H1 (cell line): ENCODE measurements around the gene MYO16. TPM values are rescaled to one million over a fixed set of nuclear protein-coding genes. Genes with fewer than 3 reads are reported as not detected.
A peak's percentile ranks its signal among the peaks of the same experiment; 100 is the strongest.

ENCODE experiments used
- CTCF ChIA-PET: fragments of 300-600 bp; sonication (Branson Sonifier 250); formaldehyde crosslinking; loops from one replicate; lab custom pipeline; 2021; ENCODE audit not compliant: partially characterized antibody; lab: Charles Lee
- POLR2A ChIA-PET: fragments of 300-600 bp; sonication (Branson Sonifier 250); formaldehyde crosslinking; loops from one replicate; lab custom pipeline; 2021; ENCODE audit warnings: inconsistent platforms; ENCODE audit not compliant: partially characterized antibody; lab: Charles Lee
- DNase-seq, 2 experiments: peaks; one replicate each; pipeline versions ENCODE4 v3.0.0 to v3.0.0-alpha.2; 2010 to 2022; ENCODE audit warnings: low spot score in 2 of 2, low read depth in 1 of 2, mixed read lengths in 1 of 2
- FAIRE-seq: peaks from 2 replicates; lab custom pipeline; 2011; peaks lifted over from hg19 to GRCh38; lab: Jason Lieb, UNC
- H2AFZ ChIP-seq: 2 replicates; pipeline ENCODE4 v1.8.1; 2012; ENCODE audit warnings: low read length, inconsistent platforms
- H2AK5ac ChIP-seq: 2 replicates; pipeline ENCODE4 v1.6.1; 2013; ENCODE audit warnings: low read depth, low read length
- H2BK120ac ChIP-seq: replicated peaks from 2 replicates; pipeline ENCODE3; 2013; ENCODE audit warnings: low read depth, low read length, inconsistent platforms
- H2BK12ac ChIP-seq: 2 replicates; pipeline ENCODE4 v1.6.1; 2013; ENCODE audit warnings: low read depth, low read length
- H2BK15ac ChIP-seq: 2 replicates; pipeline ENCODE4 v1.6.1; 2013; ENCODE audit warnings: low read length
- H2BK20ac ChIP-seq: 2 replicates; pipeline ENCODE4 v1.6.1; 2013; ENCODE audit warnings: low read length
- H2BK5ac ChIP-seq: 2 replicates; pipeline ENCODE4 v1.6.1; 2013; ENCODE audit warnings: low read depth, low read length
- H3K14ac ChIP-seq: 2 replicates; pipeline ENCODE4 v1.6.1; 2013; ENCODE audit warnings: inconsistent platforms; ENCODE audit not compliant: insufficient read length
- H3K18ac ChIP-seq: 2 replicates; pipeline ENCODE4 v1.6.1; 2013; ENCODE audit warnings: low read length; ENCODE audit errors: extremely low read depth
- H3K23ac ChIP-seq: 2 replicates; pipeline ENCODE4 v1.6.1; 2013; ENCODE audit warnings: inconsistent platforms; ENCODE audit not compliant: insufficient read length
- H3K23me2 ChIP-seq: 2 replicates; pipeline ENCODE4 v1.6.1; 2013; ENCODE audit warnings: low read depth, low read length
- H3K27ac ChIP-seq: 2 replicates; pipeline ENCODE4 v1.6.1; 2011; ENCODE audit warnings: low read depth, low read length, inconsistent platforms
- H3K27me3 ChIP-seq, 4 experiments: replicated peaks in 1 of 4; 1 replicate in 1 of 4; 2 replicates in 3 of 4; pipeline versions ENCODE4 v1.6.1 to v1.8.1; 2011 to 2013; ENCODE audit warnings: low read length in 3 of 4, mild to moderate bottlenecking in 3 of 4, inconsistent platforms in 2 of 4, mixed read lengths in 2 of 4, moderate library complexity in 1 of 4; ENCODE audit not compliant: control insufficient read depth in 3 of 4, insufficient read depth in 3 of 4; ENCODE audit errors: extremely low read depth in 1 of 4
- H3K36me3 ChIP-seq, 4 experiments: 2 replicates each; pipeline versions ENCODE4 v1.6.1 to v1.8.1; 2011 to 2013; ENCODE audit warnings: mild to moderate bottlenecking in 4 of 4, low read length in 3 of 4, moderate library complexity in 2 of 4, control low read depth in 1 of 4, inconsistent platforms in 1 of 4; ENCODE audit not compliant: insufficient read depth in 4 of 4, control insufficient read depth in 2 of 4
- H3K4ac ChIP-seq: replicated peaks from 2 replicates; pipeline ENCODE3; 2013; ENCODE audit warnings: low read length, low read depth, mixed read lengths, inconsistent platforms; ENCODE audit not compliant: insufficient read length
- H3K4me1 ChIP-seq, 4 experiments: replicated peaks in 1 of 4; 1 replicate in 1 of 4; 2 replicates in 3 of 4; pipeline versions ENCODE4 v1.6.1 to v1.8.1; 2011 to 2013; ENCODE audit warnings: low read length in 3 of 4, inconsistent platforms in 2 of 4, mixed read lengths in 1 of 4; ENCODE audit not compliant: insufficient read depth in 4 of 4, control insufficient read depth in 3 of 4
- H3K4me2 ChIP-seq, 2 experiments: 2 replicates each; pipeline versions ENCODE4 v1.6.1 to v1.8.1; 2011 to 2013; ENCODE audit warnings: low read depth in 2 of 2, low read length in 2 of 2, control low read depth in 1 of 2, inconsistent platforms in 1 of 2, mild to moderate bottlenecking in 1 of 2; ENCODE audit not compliant: insufficient read depth in 1 of 2
- H3K4me3 ChIP-seq, 4 experiments: fragments of 200-600, 300-600 bp in 1 of 4; sonication (generic), shearing (Covaris generic), sonication (Bioruptor Twin) in 1 of 4; 2 replicates each; pipeline versions ENCODE4 v1.5.1 to v1.8.1; 2011 to 2016; ENCODE audit warnings: low read length in 4 of 4, low read depth in 3 of 4, control low read depth in 2 of 4, inconsistent platforms in 2 of 4, mild to moderate bottlenecking in 2 of 4, mixed read lengths in 1 of 4, moderate library complexity in 1 of 4; ENCODE audit not compliant: insufficient read depth in 2 of 4; ENCODE audit errors: extremely low read depth in 1 of 4
- H3K56ac ChIP-seq: replicated peaks from 2 replicates; pipeline ENCODE3; 2013; ENCODE audit warnings: low read depth, mild to moderate bottlenecking, mixed read lengths, low read length, inconsistent platforms; ENCODE audit not compliant: insufficient read length
- H3K79me1 ChIP-seq: 2 replicates; pipeline ENCODE4 v1.6.1; 2013; ENCODE audit warnings: low read depth, low read length, control low read depth
- H3K79me2 ChIP-seq, 2 experiments: 2 replicates each; pipeline versions ENCODE4 v1.6.1 to v1.8.1; 2012 to 2013; ENCODE audit warnings: low read length in 2 of 2, mild to moderate bottlenecking in 2 of 2, inconsistent platforms in 1 of 2; ENCODE audit not compliant: insufficient read depth in 2 of 2, control insufficient read depth in 1 of 2
- H3K9ac ChIP-seq, 4 experiments: replicated peaks in 1 of 4; 1 replicate in 1 of 4; 2 replicates in 3 of 4; pipeline versions ENCODE4 v1.6.1 to v1.8.1; 2011 to 2013; ENCODE audit warnings: low read depth in 3 of 4, low read length in 3 of 4, control low read depth in 2 of 4, mild to moderate bottlenecking in 2 of 4, moderate library complexity in 2 of 4, inconsistent platforms in 1 of 4; ENCODE audit errors: extremely low read depth in 1 of 4
- H3K9me3 ChIP-seq, 2 experiments: 2 replicates each; pipeline versions ENCODE4 v1.6.1 to v1.8.1; 2012 to 2013; ENCODE audit warnings: mild to moderate bottlenecking in 2 of 2, moderate library complexity in 2 of 2, control low read depth in 1 of 2, inconsistent platforms in 1 of 2, low read depth in 1 of 2, low read length in 1 of 2, mixed read lengths in 1 of 2; ENCODE audit not compliant: insufficient read depth in 2 of 2
- H4K20me1 ChIP-seq, 2 experiments: replicated peaks in 1 of 2; 2 replicates each; pipeline versions ENCODE3 to v1.8.1; 2011 to 2013; ENCODE audit warnings: inconsistent platforms in 2 of 2, low read length in 2 of 2, mild to moderate bottlenecking in 1 of 2; ENCODE audit not compliant: insufficient read depth in 2 of 2, control insufficient read depth in 1 of 2
- H4K5ac ChIP-seq: 2 replicates; pipeline ENCODE4 v1.6.1; 2013; ENCODE audit warnings: low read length, low read depth, mixed read lengths, inconsistent platforms; ENCODE audit not compliant: insufficient read length
- H4K8ac ChIP-seq: 2 replicates; pipeline ENCODE4 v1.8.0; 2013; ENCODE audit warnings: mild to moderate bottlenecking, moderate library complexity, low read length, inconsistent platforms; ENCODE audit not compliant: insufficient read depth; ENCODE audit errors: extremely low read depth
- H4K91ac ChIP-seq: replicated peaks from 2 replicates; pipeline ENCODE3; 2013; ENCODE audit warnings: low read length, mixed read lengths, inconsistent platforms; ENCODE audit not compliant: insufficient read length
- ASH2L ChIP-seq: fragments of 200-600, 300-600 bp; sonication (generic); IDR thresholded peaks from one replicate; pipeline ENCODE4 v1.7.1; 2017; ENCODE audit warnings: low read length
- ATF3 ChIP-seq: IDR thresholded peaks from 2 replicates; pipeline ENCODE4 v1.6.1; 2011; ENCODE audit warnings: low read depth, mild to moderate bottlenecking, low read length; ENCODE audit not compliant: insufficient read depth
- BRCA1 ChIP-seq: IDR thresholded peaks from 2 replicates; pipeline ENCODE4 v1.6.1; 2012; ENCODE audit warnings: low read depth, low read length, improper control_type of control experiment
- CBX5 ChIP-seq: fragments of 300-800, 300-1000 bp; sonication (generic); IDR thresholded peaks from 2 replicates; pipeline ENCODE4 v1.7.1; 2016; ENCODE audit warnings: antibody characterized with exemption, low read length, low read depth
- EGR1 ChIP-seq: IDR thresholded peaks from 2 replicates; pipeline ENCODE4 v1.6.1; 2011; ENCODE audit warnings: low read depth, low read length, borderline replicate concordance
- HDAC2 ChIP-seq, 2 experiments: fragments of 300-600 bp in 1 of 2; sonication (generic) in 1 of 2; IDR thresholded peaks; 2 replicates each; pipeline ENCODE4 v1.6.1; 2011 to 2012; ENCODE audit warnings: low read depth in 2 of 2, low read length in 2 of 2, mild to moderate bottlenecking in 2 of 2, moderate library complexity in 2 of 2, borderline replicate concordance in 1 of 2, inconsistent platforms in 1 of 2
- HDAC6 ChIP-seq: IDR thresholded peaks from one replicate; pipeline ENCODE4 v1.7.1; 2012; ENCODE audit warnings: low read depth, mild to moderate bottlenecking, inconsistent platforms, low read length, moderate library complexity
- KDM5A ChIP-seq: fragments of 200-600 bp; IDR thresholded peaks from 2 replicates; pipeline ENCODE4 v1.7.1; 2012; ENCODE audit warnings: mild to moderate bottlenecking, low read length, inconsistent platforms, mixed read lengths
- NRF1 ChIP-seq: IDR thresholded peaks from 2 replicates; pipeline ENCODE4 v1.6.1; 2011; ENCODE audit warnings: mild to moderate bottlenecking, low read depth, low read length, improper control_type of control experiment
- POU5F1 ChIP-seq: IDR thresholded peaks from 2 replicates; pipeline ENCODE4 v1.6.1; 2011; ENCODE audit warnings: low read depth, mild to moderate bottlenecking, low read length, moderate library complexity
- RBBP5 ChIP-seq: IDR thresholded peaks from 2 replicates; pipeline ENCODE4 v1.7.1; 2012; ENCODE audit warnings: low read depth, mild to moderate bottlenecking, inconsistent platforms, low read length, moderate library complexity, borderline replicate concordance
- SAP30 ChIP-seq: fragments of 300-600 bp; sonication (generic); IDR thresholded peaks from 2 replicates; pipeline ENCODE4 v1.7.1; 2012; ENCODE audit warnings: low read length, moderate library complexity, mild to moderate bottlenecking, inconsistent platforms; ENCODE audit not compliant: insufficient read depth, insufficient replicate concordance
- SP1 ChIP-seq: IDR thresholded peaks from 2 replicates; pipeline ENCODE4 v1.6.1; 2011; ENCODE audit warnings: low read depth, low read length
- SP4 ChIP-seq: IDR thresholded peaks from 2 replicates; pipeline ENCODE4 v1.6.1; 2012; ENCODE audit warnings: low read length, inconsistent platforms
- WGBS, 2 experiments: shearing (Covaris generic) in 1 of 2; methylation state at CpG; one replicate each; pipeline versions ENCODE4 v1.1.6 to v1.1.7; 2013 to 2015; ENCODE audit warnings: low lambda C conversion rate in 2 of 2, mixed read lengths in 2 of 2, inconsistent platforms in 1 of 2, low coverage in 1 of 2, missing lambda C conversion rate in 1 of 2; ENCODE audit not compliant: insufficient replicate concordance in 2 of 2, insufficient coverage in 1 of 2, insufficient read length in 1 of 2; ENCODE audit errors: extremely low coverage in 1 of 2, missing lambda C conversion rate in 1 of 2; 5-methylcytosine and 5-hydroxymethylcytosine counted together
- polyA plus RNA-seq, 7 experiments: library from polyadenylated mRNA; depleted of rRNA in 3 of 7; stranded (reverse) in 5 of 7; unstranded in 2 of 7; fragments of >200 nt in 5 of 7; fragments of 200-250 nt in 2 of 7; gene quantifications; 1 replicate in 5 of 7; 2 replicates in 1 of 7; 4 replicates in 1 of 7; pipeline versions ENCODE4 v1.2.1 to v1.2.3, GENCODE V29; 2011 to 2013; ENCODE audit warnings: missing spikeins in 2 of 7, mixed read lengths in 2 of 7
- total RNA-seq: library from RNA; stranded (reverse); fragmentation: NEBNext Ultra II Directional; extraction: Animal tissue kit (Norgen Biotek cat#: 25700); gene quantifications from 2 replicates; pipeline ENCODE4 v1.2.1, GENCODE V29; 2021

MYO16 gene
- total and polyA plus RNA-seq, 2 of the 8 experiments (the other 6 are each of a cell fraction or from before 2014, with no cell fraction given): 0.02 to 0.22 TPM

DNA sequence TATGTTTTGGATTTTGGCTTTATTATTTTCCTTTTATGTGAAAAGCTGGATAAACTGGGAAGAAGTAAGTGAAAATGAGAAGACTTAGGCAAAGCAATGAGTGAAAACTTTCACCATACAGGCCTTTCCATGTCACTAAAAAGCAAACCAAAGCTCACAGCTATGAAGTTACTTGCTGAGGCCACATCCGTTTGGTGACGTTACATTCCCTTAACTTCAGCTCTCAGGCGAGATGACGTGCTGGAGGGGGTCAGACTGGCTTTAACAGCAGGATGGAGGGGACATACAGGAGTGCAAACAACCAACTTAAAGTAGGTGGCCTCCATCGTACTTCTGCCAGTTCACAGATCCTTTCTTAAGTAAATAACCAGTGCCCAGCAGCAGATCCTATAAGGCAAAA is 522.3 kb downstream of the MYO16 start:
- DNase-seq: no peak
- H3K27ac ChIP-seq: no peak overlapping the region
- 0 out of 2 replicates have a peak overlapping the region, but pooled peaks have one; percentile 55 for H2AFZ ChIP-seq
- H3K79me2 ChIP-seq: no peaks in the 10 kb centered on the region
- no peaks in the 10 kb centered on the region for H4K20me1 ChIP-seq
- no peak overlapping the region for H3K4ac ChIP-seq
- peaks cover 0 to 3% (median 2%) of the 10 kb centered on the region in 4 experiments; a peak in 4 of 7 replicates for H3K4me1 ChIP-seq
- H4K8ac ChIP-seq: peak overlapping the region; percentile 45; the same call in 1 of the 2 replicates
- H3K23ac ChIP-seq: no peak overlapping the region
- H4K5ac ChIP-seq: no peak overlapping the region
- no peaks in the 10 kb centered on the region for H3K79me1 ChIP-seq
- no peak overlapping the region for H2BK12ac ChIP-seq
- no peak overlapping the region for H3K4me2 ChIP-seq
- ChIA-PET CTCF (interaction anchor here (0.5 to 1.6 kb wide), 6 partner anchors 11 to 1007 kb away, joined by 3 to 6 read pairs (median 4); no protein-coding TSS in a partner anchor), POLR2A (no interaction called here)
- H3K56ac ChIP-seq: no peak overlapping the region
- no peak overlapping the region for H3K18ac ChIP-seq
- H3K23me2 ChIP-seq: no peaks in the 10 kb centered on the region
- FAIRE-seq: no peak
- H2BK120ac ChIP-seq: no peak overlapping the region
- peak overlapping the region; percentile 52 for H4K91ac ChIP-seq
- H3K9ac ChIP-seq: no peak overlapping the region
- no peak overlapping the region for H3K14ac ChIP-seq
- no peak overlapping the region for H2BK20ac ChIP-seq
- H2AK5ac ChIP-seq: no peak overlapping the region
- H3K4me3 ChIP-seq: no peak overlapping the region
- no peak overlapping the region for H2BK15ac ChIP-seq
- no peak overlapping the region for H2BK5ac ChIP-seq
- peaks cover 0 to 1% (median 0%) of the 10 kb centered on the region in 4 experiments; a peak in 1 of 7 replicates for H3K27me3 ChIP-seq
- no peaks in the 10 kb centered on the region for H3K9me3 ChIP-seq
- 77% methylated on average over 5 of the region's 5 CpGs; no CpG with 5 or more reads in 1 of the 2 experiments for WGBS, 2 experiments
- no peaks in the 10 kb centered on the region for H3K36me3 ChIP-seq
- TF ChIP-seq RBBP5 (no peak), HDAC6 (no peak), ASH2L (no peak), HDAC2 (IDR thresholded peaks at IDR 0.05; ENCODE audit: borderline replicate concordance in 1 of 2, low read depth in 2 of 2, low read length in 2 of 2) (no peak), BRCA1 (no peak), CBX5 (no peak), KDM5A (no peak), NRF1 (no peak), SP4 (no peak), SP1 (no peak), ATF3 (no peak), SAP30 (no peak), POU5F1 (no peak), EGR1 (no peak)
